ENCODE data around the gene ARL13B.
"Not testable (repeated sequence)": the region's sequence is repeated elsewhere in the genome, so short reads cannot be mapped to it uniquely, and the experiment has no call there.

ARL13B gene

DNA sequence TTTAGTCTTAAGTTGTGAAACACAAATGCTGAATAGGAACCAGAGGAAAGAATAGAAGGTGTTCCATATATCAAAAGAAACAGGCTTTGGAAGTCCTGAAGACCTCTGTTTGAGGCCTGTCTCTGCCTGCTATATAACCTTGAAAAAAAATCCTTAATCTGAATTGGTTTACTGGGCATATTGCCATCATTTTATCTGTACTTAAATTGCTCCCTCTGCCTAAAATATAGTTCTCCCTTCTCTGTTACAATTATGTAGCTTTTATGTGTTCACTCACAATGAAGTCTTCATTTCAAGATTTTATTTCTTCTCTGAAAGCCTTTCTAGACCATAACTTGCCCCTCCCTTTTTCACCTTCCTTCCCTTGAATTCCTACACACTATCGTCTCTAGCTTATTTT is 21.2 kb downstream of the ARL13B start:
- DNase-seq, result no peak

DNA sequence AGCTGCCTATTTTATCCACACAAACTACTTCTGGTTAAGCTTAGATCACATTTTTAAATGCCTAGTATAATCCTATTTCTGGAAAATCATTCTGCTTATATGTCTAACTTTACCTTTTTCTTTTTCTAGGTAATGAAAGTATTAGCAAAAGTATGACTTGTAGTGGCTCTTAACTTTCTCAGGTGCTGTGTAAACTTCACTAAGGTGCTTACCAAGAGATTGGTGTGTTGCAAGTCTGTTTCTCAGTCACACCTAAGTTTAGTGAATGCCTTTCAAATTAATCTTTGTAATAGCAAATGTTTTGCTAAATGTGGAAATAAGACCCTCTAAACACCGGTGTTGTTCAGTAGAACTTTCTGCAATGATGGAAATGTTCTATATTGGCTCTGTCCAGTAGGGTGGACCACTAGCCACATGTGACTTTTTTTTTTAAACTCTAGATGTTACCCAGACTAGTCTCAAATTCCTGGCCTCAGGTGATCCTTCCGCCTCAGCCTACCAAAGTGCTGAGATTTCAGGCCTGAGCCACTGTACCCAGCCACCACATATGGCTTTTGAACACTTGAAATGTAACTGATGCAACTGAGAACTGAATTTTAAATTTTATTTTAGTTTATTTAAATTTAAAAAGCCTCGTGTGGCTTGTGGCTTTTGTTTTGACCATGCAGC is 22.0 kb downstream of the ARL13B start:
- DNase-seq, result no peak

DNA sequence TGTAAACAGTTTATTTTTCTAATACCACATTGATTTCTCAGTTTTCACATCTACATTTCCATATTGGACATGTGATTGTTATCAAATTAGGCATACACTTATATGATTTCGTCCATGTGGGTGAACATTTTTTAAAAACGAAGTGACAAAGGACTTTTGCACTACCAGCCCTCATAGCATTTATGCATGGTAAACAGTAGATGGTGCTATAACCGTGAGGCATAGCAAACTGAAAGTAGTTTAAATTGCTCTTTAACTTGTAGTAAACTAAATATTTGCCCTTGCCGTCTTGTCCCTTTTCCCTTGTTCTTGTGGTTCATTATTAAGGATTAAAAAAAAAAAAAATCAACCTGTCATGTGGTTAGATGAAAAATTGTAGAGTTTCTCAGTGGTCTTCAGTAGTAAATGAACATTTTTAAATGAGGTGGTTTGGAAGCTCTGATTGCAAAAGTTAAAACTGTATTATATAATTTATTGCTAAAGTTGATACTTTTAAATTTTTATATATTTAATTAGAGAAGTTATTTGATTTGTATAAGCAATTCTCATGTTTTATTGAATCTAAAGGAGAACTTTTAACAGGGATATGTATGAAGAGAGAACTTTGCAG is 24.5 kb downstream of the ARL13B start:
- no peak for DNase-seq

DNA sequence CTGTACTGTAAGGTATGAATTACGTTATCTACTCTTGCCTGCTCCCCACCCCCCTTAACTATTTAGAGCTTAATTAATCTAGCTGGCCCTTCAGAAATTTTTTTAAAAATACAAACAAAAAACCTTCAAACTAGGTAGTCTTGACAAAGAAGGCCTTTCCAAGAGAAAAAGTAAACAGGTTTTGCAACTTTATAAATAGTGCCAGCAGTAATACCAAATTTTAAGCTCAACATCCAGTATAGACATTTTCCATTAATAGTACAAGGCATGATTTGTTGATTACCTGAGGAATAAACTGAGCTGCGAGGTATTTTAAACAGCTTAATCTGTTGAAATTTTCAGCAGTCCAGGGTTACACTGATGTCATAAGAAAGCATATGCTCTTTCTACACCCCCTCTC is 28.3 kb downstream of the ARL13B start:
- DNase-seq, result no peak

DNA sequence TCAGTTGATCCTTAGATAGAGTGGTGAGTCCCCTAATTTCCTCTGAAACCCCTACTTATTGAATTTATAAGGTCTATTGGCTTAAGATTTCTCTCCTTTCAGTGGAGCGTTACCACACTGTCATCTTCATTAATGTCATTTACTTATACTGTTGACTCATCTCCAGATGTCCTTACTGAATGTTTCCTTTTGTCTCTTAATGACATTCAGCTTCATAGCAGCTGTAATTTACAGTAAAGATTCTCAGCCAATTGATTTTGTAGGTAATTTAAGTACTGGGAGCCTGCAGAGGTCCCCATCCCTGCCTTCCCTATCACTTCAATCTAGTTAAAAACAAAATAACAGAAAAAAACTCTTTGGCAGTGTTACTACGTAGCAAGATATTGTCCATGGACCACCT is 29.7 kb downstream of the ARL13B start:
- no peak for DNase-seq

DNA sequence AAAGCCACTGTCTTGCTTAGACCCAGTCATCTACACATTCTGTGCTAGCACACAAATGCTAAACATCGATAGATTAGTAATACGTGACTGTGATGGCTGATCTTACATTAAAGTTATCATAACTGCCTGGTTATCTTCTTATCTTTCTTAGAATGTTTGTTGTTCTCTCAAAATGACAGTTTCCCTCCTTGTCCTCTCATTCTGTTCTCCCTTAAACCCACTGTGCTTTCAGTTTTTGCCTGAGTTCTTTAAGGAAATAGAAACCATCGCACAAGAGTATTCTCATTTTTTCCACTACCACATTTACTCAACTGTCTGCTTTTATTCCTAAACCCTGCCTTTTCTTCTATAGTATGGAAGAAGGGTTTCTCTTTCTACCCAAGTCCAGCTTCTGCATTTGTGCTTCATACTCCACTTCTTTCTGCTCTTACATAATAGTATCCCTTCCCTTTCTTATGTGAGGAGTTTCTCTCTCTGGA is 31.3 kb downstream of the ARL13B start:
- no peak for DNase-seq

DNA sequence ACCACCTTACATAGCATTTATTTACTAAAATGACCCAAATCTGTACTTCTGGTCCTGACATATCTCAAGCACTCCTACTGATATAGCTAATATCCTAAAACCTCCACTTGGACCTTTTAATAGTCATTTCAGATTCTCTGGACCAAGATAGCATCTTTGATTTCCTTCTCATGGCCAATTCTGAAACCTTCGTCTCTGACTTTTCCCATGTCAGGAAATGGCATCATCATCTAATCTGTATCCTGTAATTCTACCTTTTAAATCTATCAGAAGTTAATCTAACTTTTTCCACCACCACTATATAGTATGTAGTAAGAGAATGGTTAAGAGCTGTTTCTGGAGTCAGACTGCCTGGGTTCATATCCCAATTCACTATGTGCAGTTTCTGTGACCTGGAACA is 32.2 kb downstream of the ARL13B start:
- no peak for DNase-seq

DNA sequence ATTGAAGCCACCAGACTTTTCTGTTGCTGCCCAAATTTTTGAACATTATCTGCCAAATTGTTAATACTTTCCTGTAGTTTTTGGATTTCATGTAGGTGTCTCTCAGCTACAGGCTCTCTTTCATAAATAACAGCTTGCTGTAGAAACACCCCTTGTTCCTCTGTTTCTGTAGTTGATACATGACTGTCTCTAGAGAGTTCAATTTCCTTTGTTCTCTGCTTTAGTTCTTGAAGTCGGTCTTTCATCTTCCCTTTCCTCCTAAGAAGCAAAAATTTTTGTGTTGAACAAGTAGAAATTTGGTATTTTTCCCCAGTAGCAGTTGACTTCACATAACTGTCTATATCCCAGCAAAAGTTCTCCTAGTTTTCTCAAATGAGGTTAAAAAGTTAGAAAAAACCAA is 35.1 kb downstream of the ARL13B start:
- no peak for DNase-seq

DNA sequence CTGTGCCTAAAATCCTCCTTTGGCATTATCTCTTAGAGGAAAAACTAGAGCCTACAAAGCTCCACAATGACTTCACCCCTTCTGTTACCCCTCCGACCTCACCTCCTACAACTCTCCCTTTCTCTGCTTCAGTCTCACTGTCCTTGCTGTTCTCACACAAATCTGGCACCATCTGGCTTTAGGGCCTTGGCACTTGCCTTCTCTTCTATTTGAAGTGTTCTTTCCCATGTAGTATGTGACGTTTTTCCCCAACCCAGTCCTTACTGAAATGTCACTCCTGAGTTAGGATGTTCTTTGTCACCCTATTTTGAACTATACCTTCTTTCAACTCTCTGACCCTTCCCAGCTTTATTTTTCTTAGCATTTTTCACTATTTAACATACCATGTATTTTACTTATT is 39.7 kb downstream of the ARL13B start:
- DNase-seq, result no peak

DNA sequence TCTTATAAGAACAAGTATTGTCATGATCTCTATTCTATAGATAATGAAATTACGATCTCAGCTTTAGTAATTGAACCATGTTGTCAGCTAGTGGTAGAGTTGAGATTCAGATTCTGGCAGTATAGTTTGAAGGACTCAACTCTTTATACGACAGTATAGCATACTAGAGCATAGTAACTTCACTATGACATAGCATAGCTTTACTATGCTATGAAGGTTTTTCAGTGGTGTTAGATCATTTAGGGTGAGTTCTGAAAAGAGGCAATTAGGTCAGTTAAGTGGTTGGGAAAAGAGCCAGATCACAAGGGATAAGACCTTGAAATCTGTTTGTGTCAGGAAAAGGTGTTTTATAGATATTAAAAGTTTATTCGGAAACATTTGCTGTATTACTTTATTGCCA is 40.3 kb downstream of the ARL13B start:
- DNase-seq, result no peak

DNA sequence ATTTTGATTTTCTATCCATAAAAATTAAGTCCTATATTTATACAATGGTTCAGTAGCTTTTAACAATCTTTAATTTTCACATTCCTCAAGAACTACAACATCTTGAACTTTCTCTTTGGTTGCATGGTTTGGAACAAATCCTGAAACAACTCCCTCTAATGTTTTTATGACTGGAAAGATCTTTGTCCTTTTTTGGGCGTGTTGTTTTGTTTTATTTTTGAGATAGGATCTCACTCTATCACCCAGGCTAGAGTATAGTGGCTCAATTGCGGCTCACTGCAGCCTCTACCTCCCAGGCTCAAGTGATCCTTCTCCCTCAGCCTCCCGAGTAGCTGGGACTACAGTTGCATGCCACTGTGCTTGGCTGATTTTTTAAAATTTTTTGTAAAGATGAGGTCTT is 44.4 kb downstream of the ARL13B start:
- DNase-seq, result no peak

DNA sequence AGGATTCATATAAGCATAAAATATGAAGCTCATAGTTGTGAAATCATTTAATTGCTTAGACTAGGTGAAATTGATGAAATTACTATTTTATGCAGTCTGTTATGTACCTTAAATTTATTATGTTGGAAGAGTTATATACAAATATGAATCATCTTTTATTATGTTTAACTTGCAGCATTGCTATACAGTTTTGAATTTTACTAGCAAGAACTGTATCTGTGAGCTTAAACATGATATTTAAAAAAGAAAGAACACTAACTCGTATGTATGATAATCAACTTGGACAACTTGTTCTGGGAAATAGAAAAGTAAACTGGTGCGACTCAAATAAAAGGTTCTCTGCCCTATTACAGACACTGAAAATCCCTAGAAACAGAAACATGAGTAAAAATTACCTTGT is 46.7 kb downstream of the ARL13B start:
- DNase-seq, result no peak

DNA sequence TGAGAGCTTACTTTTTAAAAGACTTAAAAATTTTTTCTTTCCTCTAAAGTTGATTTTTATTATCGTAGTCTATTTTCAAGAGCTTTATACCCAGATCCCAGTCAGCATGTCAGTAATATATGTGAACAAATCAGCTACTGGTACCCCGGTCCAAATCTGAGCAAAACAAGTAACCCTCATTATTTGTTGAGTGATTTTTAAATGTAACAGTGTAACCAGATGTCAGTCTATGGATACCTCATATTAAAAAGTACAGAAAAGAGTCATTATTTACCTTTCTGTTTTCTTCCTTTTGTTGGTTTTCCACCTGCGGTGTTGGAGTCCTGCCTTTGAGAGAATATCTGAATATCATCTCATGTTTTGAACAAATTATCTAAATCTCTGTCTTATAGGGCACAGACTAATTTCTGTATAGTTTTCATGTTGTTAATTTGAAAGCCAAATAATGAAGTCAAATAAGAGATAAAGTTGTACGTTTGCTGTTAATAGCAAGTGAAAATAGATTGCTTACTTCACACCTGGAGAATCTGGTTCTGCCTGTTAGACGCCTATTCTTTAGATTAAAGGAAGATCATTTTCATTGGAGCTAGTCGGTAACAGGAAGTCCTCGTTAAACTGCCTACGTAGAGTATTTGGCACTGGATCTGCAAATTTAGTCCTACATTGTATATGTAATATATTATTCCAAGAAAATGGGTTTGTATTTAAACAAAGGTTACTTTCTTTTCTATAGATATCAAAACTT is 48.3 kb downstream of the ARL13B start, which contains the start of gene STX19:
TSS of gene STX19 (minus strand) at position 505 of the 745 bp plus-strand sequence. CDS start 13,328 bp downstream, outside the sequence.
- DNase-seq, result no peak

DNA sequence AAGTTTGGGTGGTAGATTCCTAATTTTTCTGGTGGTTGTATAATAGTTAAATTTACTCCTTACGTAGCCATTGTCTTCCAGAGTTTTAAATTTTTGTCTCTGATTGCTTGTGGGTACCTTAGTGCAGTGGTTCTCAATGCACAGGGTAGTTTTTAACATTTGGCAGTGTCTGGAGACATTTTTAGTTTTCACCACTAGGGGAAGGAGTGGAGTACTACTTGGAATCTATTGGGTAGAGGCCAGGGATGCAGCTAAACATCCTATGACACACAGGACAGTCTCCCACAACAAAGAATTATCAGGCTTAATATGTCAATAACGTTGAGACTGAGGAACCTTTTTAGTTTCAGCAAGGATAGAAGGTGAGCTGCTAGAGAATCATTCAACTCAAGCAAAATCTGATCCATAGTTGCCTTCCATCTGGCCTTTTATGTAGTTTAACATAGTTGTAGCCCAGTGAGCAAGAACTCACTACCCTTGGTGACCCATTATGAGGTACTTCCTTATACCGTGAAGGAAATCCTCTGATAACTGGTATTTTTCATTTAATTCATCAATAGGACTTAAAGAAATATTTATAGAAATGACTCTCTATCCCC is 57.1 kb downstream of the ARL13B start:
- DNase-seq, result no peak

DNA sequence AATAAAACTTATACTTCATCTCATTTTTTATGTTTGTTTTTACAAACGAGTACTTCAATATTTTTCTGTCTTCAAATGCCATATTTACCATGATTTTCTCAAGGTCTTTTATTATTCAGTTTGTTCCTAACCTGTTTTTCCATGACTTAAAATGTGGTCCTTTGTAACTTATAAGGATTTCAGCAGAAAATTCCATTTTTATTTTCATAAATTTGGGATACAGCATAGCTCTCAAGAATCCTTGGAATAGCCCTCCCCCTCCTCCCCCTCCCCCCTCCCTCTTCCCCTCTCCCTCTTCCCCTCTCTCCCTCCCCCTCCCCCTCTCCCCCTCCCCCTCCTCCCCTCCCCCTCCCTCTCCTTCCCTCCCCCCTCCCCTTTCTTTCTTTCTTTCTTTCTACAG is 63.3 kb downstream of the ARL13B start:
- no peak for DNase-seq

DNA sequence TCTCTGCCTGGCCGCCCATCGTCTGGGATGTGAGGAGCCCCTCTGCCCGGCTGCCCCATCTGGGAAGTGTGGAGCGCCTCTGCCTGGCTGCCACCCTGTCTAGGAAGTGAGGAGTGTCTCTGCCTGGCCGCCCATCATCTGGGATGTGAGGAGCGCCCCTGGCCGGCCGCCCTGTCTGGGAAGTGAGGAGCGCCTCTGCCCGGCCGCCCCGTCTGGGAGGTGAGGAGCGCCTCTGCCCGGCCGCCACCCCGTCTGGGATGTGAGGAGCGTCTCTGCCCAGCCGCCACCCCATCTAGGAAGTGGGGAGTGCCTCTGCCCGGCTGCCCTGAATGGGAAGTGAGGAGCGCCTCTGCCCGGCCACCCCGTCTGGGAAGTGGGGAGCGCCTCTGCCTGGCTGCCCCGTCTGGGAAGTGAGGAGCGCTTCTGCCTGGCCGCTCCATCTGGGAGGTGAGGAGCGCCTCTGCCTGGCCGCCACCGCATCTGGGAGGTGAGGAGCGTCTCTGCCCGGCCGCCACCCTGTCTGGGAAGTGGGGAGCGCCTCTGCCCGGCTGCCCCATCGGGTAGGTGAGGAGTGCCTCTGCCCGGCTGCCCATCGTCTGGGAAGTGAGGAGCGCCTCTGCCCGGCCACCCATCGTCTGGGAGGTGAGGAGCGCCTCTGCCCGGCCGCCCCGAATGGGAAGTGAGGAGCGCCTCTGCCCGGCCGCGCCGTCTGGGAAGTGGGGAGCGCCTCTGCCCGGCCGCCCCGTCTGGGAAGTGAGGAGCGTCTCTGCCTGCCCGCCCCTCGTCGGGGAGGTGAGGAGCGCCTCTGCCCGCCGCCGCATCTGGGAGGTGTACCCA is 64.4 kb downstream of the ARL13B start:
- not testable (repeated sequence) for DNase-seq

DNA sequence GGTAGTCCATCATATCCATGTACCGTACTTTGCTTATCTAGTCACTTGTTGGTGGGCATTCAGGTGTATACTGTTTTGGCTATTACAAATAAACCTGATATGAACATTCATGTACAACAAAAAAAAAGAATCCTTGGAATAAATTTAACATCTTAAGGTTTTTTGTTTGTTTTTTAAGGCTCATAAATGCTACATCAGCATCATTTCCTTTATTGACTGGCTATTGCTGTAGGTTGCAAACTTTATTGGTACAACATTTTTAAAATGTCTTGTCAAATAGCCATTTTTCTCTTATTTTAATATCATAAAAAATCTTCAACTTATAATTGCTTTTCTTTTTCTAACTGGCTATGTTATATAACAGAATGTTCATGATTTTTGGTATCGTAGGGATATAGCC is 66.6 kb downstream of the ARL13B start:
- no peak for DNase-seq

DNA sequence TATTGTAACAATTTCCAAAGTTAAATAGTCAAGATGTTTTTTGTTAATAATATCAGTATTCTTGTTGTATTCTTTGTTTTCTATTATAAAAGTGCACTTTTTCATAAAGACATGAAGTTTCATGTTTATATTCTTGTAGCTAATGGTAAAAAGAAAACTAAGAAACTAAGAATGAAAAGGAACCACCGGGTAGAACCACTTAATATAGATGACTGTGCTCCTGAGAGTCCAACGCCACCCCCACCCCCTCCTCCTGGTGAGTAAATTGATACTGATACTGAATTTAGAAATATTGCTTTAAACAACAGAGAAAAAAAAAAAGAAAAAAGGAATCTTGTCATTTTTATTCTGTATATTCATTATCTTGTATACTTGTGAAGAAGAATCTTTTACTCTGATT is 69.3 kb downstream of the ARL13B start:
- no peak for DNase-seq

DNA sequence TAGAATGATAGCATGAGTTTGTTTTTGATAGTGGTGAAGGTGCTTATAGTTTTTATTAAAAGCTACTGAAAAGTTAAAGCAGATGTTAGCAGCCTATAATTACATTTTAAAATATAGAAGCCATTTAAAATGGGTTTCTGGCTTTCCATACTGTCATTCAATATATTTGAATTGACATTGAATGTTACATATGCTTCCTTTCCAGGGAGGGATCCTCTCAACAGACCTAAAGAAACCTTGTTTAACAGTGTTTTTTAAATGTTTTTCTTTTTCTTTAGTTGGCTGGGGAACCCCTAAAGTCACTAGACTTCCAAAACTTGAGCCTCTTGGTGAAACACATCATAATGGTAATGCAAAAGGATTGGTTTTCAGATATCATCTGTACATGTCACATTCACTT is 70.6 kb downstream of the ARL13B start:
- DNase-seq, result no peak

DNA sequence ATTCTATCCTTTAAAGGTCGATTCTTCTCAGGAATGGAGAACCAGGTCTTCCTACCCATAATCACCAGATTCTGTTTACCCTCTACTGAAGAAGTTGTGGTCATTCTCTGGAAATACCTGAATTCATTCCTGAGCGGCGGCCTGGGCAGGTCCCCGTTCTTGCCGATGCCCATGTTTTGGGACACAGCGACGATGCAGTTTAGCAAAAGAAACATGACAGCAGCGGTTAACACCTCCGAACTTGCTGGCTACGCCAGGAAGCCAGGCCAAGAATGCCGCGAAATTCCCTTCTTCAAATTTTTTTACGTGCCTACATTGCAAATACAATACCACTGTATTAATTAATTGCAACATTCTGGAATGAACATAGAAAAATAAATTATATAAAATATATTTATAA is 81.3 kb downstream of the ARL13B start:
- DNase-seq, result no peak

DNA sequence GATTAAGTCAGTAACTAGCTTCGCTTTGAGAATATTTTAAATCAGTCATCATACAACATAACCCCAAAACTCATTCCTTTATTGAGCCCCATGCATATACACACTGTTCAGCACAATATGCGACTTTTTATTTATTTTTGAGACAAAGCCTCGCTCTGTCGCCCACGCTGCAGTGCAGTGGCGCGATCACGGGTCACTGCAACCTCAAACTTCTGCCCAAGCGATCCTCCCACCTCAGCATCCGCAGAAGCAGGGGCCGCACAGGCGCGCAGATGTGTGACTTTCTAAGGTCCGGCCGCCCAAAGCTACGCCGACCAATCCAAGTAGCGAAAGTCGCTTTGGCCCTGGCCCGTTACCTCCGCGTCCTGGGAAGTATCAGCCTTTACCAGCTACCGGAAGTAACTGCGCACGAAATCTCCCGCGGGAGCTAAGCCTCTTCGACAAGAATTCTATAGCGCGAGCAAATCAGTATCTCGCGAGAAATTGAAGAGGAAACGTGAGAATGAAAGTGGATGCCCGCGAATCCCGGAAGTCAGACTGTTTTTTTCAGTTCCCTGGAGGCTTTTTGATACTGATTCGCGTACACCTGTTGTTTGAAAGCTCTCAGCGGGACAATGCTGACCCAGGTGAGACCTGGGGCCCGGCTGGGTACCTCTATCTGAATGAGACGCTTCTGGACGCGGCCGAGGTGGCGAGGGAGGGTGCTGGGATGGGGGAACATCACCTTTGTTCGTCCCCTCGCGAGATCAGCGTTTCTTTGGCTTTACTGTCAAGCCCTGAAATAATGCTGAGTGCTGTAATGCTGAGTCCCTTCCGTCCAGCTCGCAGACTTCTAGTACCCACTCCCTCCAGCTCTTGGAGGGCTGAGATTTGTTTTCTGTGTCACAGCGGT is 82.8 kb downstream of the ARL13B start, which contains the start of the genes DHFR2 and NSUN3:
TSS of gene DHFR2 (minus strand) at position 404 of the 892 bp plus-strand sequence. CDS start 1,405 bp downstream, outside the sequence.
TSS of gene NSUN3 (plus strand) at position 549 of the 892 bp plus-strand sequence. CDS start at position 615, 66 bp downstream.
- DNase-seq, result peak; percentile 97
